Stomach (tissue), 9 donors: ENCODE results near the gene TP73. TPM values are rescaled to one million over a fixed set of nuclear protein-coding genes. Genes with fewer than 3 reads are reported as not detected.

ENCODE experiments used
- DNase-seq, 2 donors: peaks; one replicate each; pipeline versions ENCODE4 v3.0.0 to v3.0.0-alpha.2; 2013 to 2019
- H3K27ac ChIP-seq, 5 donors: fragments of 200-600 bp in 4 of 5; sonication (generic) in 4 of 5; one replicate each; pipeline ENCODE4 v1.5.1; 2013 to 2019; ENCODE audit warnings: mild to moderate bottlenecking in 1 of 5, moderate library complexity in 1 of 5
- H3K27me3 ChIP-seq, 3 donors: fragments of 200-600 bp; sonication (generic); one replicate each; pipeline ENCODE4 v1.5.1; 2017 to 2019; ENCODE audit warnings: mixed run types in 1 of 3
- H3K36me3 ChIP-seq, 4 donors: fragments of 200-600 bp; sonication (generic); 1 replicate in 3 of 4; 2 replicates in 1 of 4; pipeline ENCODE4 v1.5.1; 2016 to 2019
- H3K4me1 ChIP-seq, 4 donors: fragments of 200-600 bp; sonication (generic); one replicate each; pipeline ENCODE4 v1.5.1; 2016 to 2019
- H3K4me3 ChIP-seq, 4 donors: fragments of 200-600 bp; sonication (generic) in 3 of 4; one replicate each; pipeline ENCODE4 v1.5.1; 2016 to 2019; ENCODE audit warnings: mild to moderate bottlenecking in 1 of 4
- H3K9me3 ChIP-seq, 4 donors: fragments of 200-600 bp; sonication (generic); one replicate each; pipeline ENCODE4 v1.5.1; 2016 to 2019
- CTCF ChIP-seq, 7 experiments: fragments of 450-650 bp in 4 of 7; fragments of 200-600 bp in 3 of 7; sonication (generic) in 3 of 7; IDR thresholded peaks; one replicate each; pipeline ENCODE4 v1.5.1; 2016 to 2019; ENCODE audit warnings: antibody characterized with exemption in 7 of 7, control low read depth in 2 of 7, mild to moderate bottlenecking in 1 of 7
- EP300 ChIP-seq: sonication (generic); formaldehyde crosslinking; IDR thresholded peaks from one replicate; pipeline ENCODE4 v1.6.1; 2017; ENCODE audit warnings: antibody characterized with exemption
- POLR2A ChIP-seq, 4 donors: fragments of 450-650 bp; IDR thresholded peaks; one replicate each; pipeline ENCODE4 v1.6.1; 2016; ENCODE audit warnings: antibody characterized with exemption in 4 of 4, control low read depth in 2 of 4, mild to moderate bottlenecking in 1 of 4, moderate library complexity in 1 of 4
- POLR2AphosphoS5 ChIP-seq, 3 donors: sonication (generic); formaldehyde crosslinking; IDR thresholded peaks; one replicate each; pipeline ENCODE4 v1.6.1; 2016; ENCODE audit warnings: antibody characterized with exemption in 3 of 3
- WGBS, 5 donors: extraction: QIAGEN DNeasy Blood & Tissue Kit in 3 of 5; methylation state at CpG; one replicate each; pipeline versions ENCODE4 v1.1.5 to v1.1.7; 2013 to 2018; 5-methylcytosine and 5-hydroxymethylcytosine counted together
- intact Hi-C: fragments of 100-400 bp; cut with DNase I; formaldehyde crosslinking; loops from one replicate; pipeline ENCODE4 v1.15.1; 2023; ENCODE audit warnings: low total_unique reads
- polyA plus RNA-seq, 3 donors: library from polyadenylated mRNA; stranded (reverse); fragments of 200-250 nt; gene quantifications; one replicate each; pipeline ENCODE4 v1.2.3, GENCODE V29; 2013
- total RNA-seq, 5 donors: library from RNA; depleted of rRNA; stranded (reverse); fragments of >200 nt; gene quantifications; one replicate each; pipeline versions ENCODE4 v1.1.0 to v1.2.3, GENCODE V29; 2014 to 2016
- donor health status: healthy with polysubstance abuse.
- donor health status: Bipolar disorder and iron deficiency.
- donor health status: healthy.

The TP73 gene
- total and polyA plus RNA-seq, 8 donors, result 0.25 to 9.8 (median 1.4) TPM; not detected in 4

GRCh38 chr1:3681898-3682806 is 29.8 kb downstream of the TP73 start:
- no peak overlapping the region for H3K4me3 ChIP-seq
- no peaks in the 10 kb centered on the region for H3K36me3 ChIP-seq
- WGBS, 5 donors, result 84 to 98% (median 92%) methylated on average over 9 to 27 of the region's 27 CpGs
- no peaks in the 10 kb centered on the region for H3K9me3 ChIP-seq
- DNase-seq, result no peak
- intact Hi-C loops, result no loop called here
- no peak for TF ChIP-seq CTCF (IDR thresholded peaks at IDR 0.05)
- TF ChIP-seq POLR2AphosphoS5 (IDR thresholded peaks at IDR 0.05), result no peak
- TF ChIP-seq POLR2A (IDR thresholded peaks at IDR 0.05), result no peak
- TF ChIP-seq EP300, result no peak
- no peak overlapping the region for H3K27ac ChIP-seq
- peaks cover 0 to 62% (median 13%) of the 10 kb centered on the region in 3 donors for H3K27me3 ChIP-seq
- peaks cover 4 to 20% (median 11%) of the 10 kb centered on the region in 4 donors for H3K4me1 ChIP-seq

GRCh38 chr1:3683197-3683596 is 30.9 kb downstream of the TP73 start:
- Histone ChIP-seq H3K27ac (no peak overlapping the region), H3K4me1 (peaks cover 4 to 17% (median 10%) of the 10 kb centered on the region in 4 donors), H3K4me3 (no peak overlapping the region), H3K36me3 (no peaks in the 10 kb centered on the region), H3K27me3 (peaks cover 0 to 72% (median 13%) of the 10 kb centered on the region in 3 donors), H3K9me3 (no peaks in the 10 kb centered on the region)
- WGBS, 5 donors, result 92 to 100% (median 100%) methylated on average over 1 of the region's 1 CpG; no CpG with 5 or more reads in 1 of the 5 donors
- intact Hi-C loops, result no loop called here
- TF ChIP-seq CTCF (IDR thresholded peaks at IDR 0.05) (no peak), POLR2A (IDR thresholded peaks at IDR 0.05) (no peak), EP300 (no peak), POLR2AphosphoS5 (IDR thresholded peaks at IDR 0.05) (no peak)
- DNase-seq, result no peak

GRCh38 chr1:3683992-3684391 is 31.7 kb downstream of the TP73 start:
- peak; percentile 47 to 74 for DNase-seq
- H3K36me3 ChIP-seq, result no peaks in the 10 kb centered on the region
- intact Hi-C loops, result no loop called here
- WGBS, 5 donors, result 9 to 25% (median 12%) methylated on average over 10 to 26 of the region's 26 CpGs
- no peak overlapping the region for H3K27ac ChIP-seq
- peaks cover 4 to 9% (median 6%) of the 10 kb centered on the region in 4 donors for H3K4me1 ChIP-seq
- H3K9me3 ChIP-seq, result no peaks in the 10 kb centered on the region
- H3K27me3 ChIP-seq, result peaks cover 0 to 72% (median 13%) of the 10 kb centered on the region in 3 donors
- H3K4me3 ChIP-seq, result peak overlapping the region in 1 of 4 donors; percentile 8
- TF ChIP-seq POLR2A (IDR thresholded peaks at IDR 0.05), result no peak

GRCh38 chr1:3685222-3685621 is 32.9 kb downstream of the TP73 start:
- Histone ChIP-seq H3K27me3 (peaks cover 0 to 76% (median 15%) of the 10 kb centered on the region in 3 donors), H3K4me3 (no peak overlapping the region), H3K9me3 (no peaks in the 10 kb centered on the region), H3K27ac (no peak overlapping the region), H3K4me1 (peaks cover 4 to 8% (median 6%) of the 10 kb centered on the region in 4 donors), H3K36me3 (no peaks in the 10 kb centered on the region)
- intact Hi-C loops, result no loop called here
- DNase-seq, result no peak
- WGBS, 5 donors, result 75 to 97% (median 82%) methylated on average over 7 to 14 of the region's 14 CpGs
- TF ChIP-seq POLR2A (IDR thresholded peaks at IDR 0.05), result no peak
- TF ChIP-seq CTCF (IDR thresholded peaks at IDR 0.05), result no peak
- no peak for TF ChIP-seq EP300
- no peak for TF ChIP-seq POLR2AphosphoS5 (IDR thresholded peaks at IDR 0.05)
